Neural progenitor cell (in vitro differentiated cells): ENCODE results near the gene GGTA1. TPM values are rescaled to one million over a fixed set of nuclear protein-coding genes. Genes with fewer than 3 reads are reported as not detected.

ENCODE experiments used
- DNase-seq: peaks from one replicate; pipeline ENCODE4 v3.0.0-alpha.2; 2016; ENCODE audit warnings: low spot score
- H2AFZ ChIP-seq: fragments of 200-600 bp; sonication (generic); replicated peaks from 2 replicates; pipeline ENCODE4 v1.6.1; 2016; ENCODE audit warnings: antibody characterized with exemption
- H3F3A ChIP-seq: fragments of 200-600 bp; sonication (generic); 2 replicates; pipeline ENCODE4 v1.6.1; 2016; ENCODE audit warnings: antibody characterized with exemption, low read depth
- H3K27ac ChIP-seq: fragments of 200-600 bp; sonication (generic); 2 replicates; pipeline ENCODE4 v1.5.1; 2016; ENCODE audit warnings: mild to moderate bottlenecking
- H3K27me3 ChIP-seq: fragments of 200-600 bp; sonication (generic); 2 replicates; pipeline ENCODE4 v1.6.1; 2016; ENCODE audit warnings: mild to moderate bottlenecking, moderate library complexity
- H3K36me3 ChIP-seq: fragments of 200-600 bp; sonication (generic); 2 replicates; pipeline ENCODE4 v1.5.1; 2016
- H3K4me1 ChIP-seq: fragments of 200-600 bp; sonication (generic); 2 replicates; pipeline ENCODE4 v1.6.1; 2016; ENCODE audit warnings: mixed run types
- H3K4me2 ChIP-seq: fragments of 200-600 bp; sonication (generic); 2 replicates; pipeline ENCODE4 v1.6.1; 2016
- H3K4me3 ChIP-seq: fragments of 200-600 bp; sonication (generic); 2 replicates; pipeline ENCODE4 v1.5.1; 2016
- H3K79me2 ChIP-seq: fragments of 200-600 bp; sonication (generic); 2 replicates; pipeline ENCODE4 v1.6.1; 2016; ENCODE audit warnings: low read depth
- H3K9ac ChIP-seq: fragments of 200-600 bp; sonication (generic); 2 replicates; pipeline ENCODE4 v1.6.1; 2016
- H3K9me3 ChIP-seq: fragments of 200-600 bp; sonication (generic); 2 replicates; pipeline ENCODE4 v1.5.1; 2016; ENCODE audit warnings: low read depth
- H4K20me1 ChIP-seq: fragments of 200-600 bp; sonication (generic); 2 replicates; pipeline ENCODE4 v1.6.1; 2016; ENCODE audit warnings: low read depth
- H3K27ac Mint-ChIP-seq: 3 replicates; pipeline ENCODE4 v1.8.0; 2021; ENCODE audit warnings: mixed read lengths
- H3K27me3 Mint-ChIP-seq: 2 replicates; pipeline ENCODE4 v1.8.0; 2022; ENCODE audit warnings: low read depth, mild to moderate bottlenecking, inconsistent platforms, moderate library complexity, mixed read lengths; ENCODE audit not compliant: insufficient read depth
- H3K36me3 Mint-ChIP-seq: 3 replicates; pipeline ENCODE4 v1.8.0; 2021; ENCODE audit warnings: mixed read lengths
- H3K4me1 Mint-ChIP-seq: 3 replicates; pipeline ENCODE4 v1.8.0; 2021; ENCODE audit warnings: mixed read lengths
- H3K4me3 Mint-ChIP-seq: 3 replicates; pipeline ENCODE4 v1.8.0; 2021; ENCODE audit warnings: mild to moderate bottlenecking, moderate library complexity, mixed read lengths
- H3K9me3 Mint-ChIP-seq: 3 replicates; pipeline ENCODE4 v1.8.0; 2020; ENCODE audit warnings: mixed read lengths
- EZH2 ChIP-seq: fragments of 200-600 bp; sonication (generic); IDR thresholded peaks from 2 replicates; pipeline ENCODE4 v1.6.1; 2017; ENCODE audit warnings: antibody characterized with exemption, mild to moderate bottlenecking, moderate library complexity
- EZH2phosphoT487 ChIP-seq: fragments of 200-600 bp; sonication (generic); IDR thresholded peaks from 2 replicates; pipeline ENCODE4 v1.6.1; 2017; ENCODE audit warnings: antibody characterized with exemption
- total RNA-seq: library from RNA; depleted of rRNA; stranded (reverse); fragments of >200 nt; gene quantifications from 2 replicates; pipeline ENCODE4 v1.2.3, GENCODE V29; 2015; ENCODE audit warnings: low replicate concordance
- TF ChIP-seq, protein P1 (sequence below): fragments of 200-600 bp; sonication (generic); IDR thresholded peaks from 2 replicates; pipeline ENCODE4 v1.5.1; 2017; ENCODE audit warnings: antibody characterized with exemption, mild to moderate bottlenecking

GGTA1 gene
- total RNA-seq, 1 donor from 2014 or later, result not detected

DNA sequence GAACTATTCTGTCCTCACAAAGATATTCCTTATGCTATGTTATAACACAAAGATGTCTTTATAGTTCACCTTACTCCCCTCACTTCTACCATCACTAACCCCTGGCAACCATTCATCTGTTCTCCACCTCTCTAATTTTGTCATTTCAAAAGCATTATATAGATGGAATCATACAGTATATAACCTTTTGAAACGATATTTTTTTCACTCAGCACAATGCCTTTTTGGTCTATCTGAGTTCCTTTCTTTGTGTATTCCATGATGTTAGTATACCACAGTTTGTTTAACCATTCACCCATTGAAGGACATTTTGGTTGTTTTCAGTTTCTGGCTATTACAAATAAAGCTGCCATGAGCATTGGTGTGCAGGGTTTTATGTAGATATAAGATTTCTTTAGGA lies 93.7 kb downstream of the GGTA1 start:
- H3K9ac ChIP-seq, result no peak overlapping the region
- Mint-ChIP-seq H3K4me1 (no peaks in the 10 kb centered on the region), H3K36me3 (no peaks in the 10 kb centered on the region), H3K9me3 (peaks cover 4% of the 10 kb centered on the region), H3K27me3 (no peaks in the 10 kb centered on the region), H3K4me3 (no peak overlapping the region), H3K27ac (no peak overlapping the region)
- no peak for DNase-seq
- H4K20me1 ChIP-seq, result no peaks in the 10 kb centered on the region
- H3K27ac ChIP-seq, result no peak overlapping the region
- H3K9me3 ChIP-seq, result no peaks in the 10 kb centered on the region
- H3K4me2 ChIP-seq, result no peak overlapping the region
- no peak overlapping the region for H3K4me3 ChIP-seq
- H3K27me3 ChIP-seq, result no peaks in the 10 kb centered on the region
- peaks cover 11% of the 10 kb centered on the region for H3K4me1 ChIP-seq
- H3K79me2 ChIP-seq, result no peaks in the 10 kb centered on the region
- H3K36me3 ChIP-seq, result no peaks in the 10 kb centered on the region
- H2AFZ ChIP-seq, result no peak overlapping the region
- TF ChIP-seq EZH2phosphoT487 (no peak), EZH2 (no peak)
- TF ChIP-seq, protein P1, sequence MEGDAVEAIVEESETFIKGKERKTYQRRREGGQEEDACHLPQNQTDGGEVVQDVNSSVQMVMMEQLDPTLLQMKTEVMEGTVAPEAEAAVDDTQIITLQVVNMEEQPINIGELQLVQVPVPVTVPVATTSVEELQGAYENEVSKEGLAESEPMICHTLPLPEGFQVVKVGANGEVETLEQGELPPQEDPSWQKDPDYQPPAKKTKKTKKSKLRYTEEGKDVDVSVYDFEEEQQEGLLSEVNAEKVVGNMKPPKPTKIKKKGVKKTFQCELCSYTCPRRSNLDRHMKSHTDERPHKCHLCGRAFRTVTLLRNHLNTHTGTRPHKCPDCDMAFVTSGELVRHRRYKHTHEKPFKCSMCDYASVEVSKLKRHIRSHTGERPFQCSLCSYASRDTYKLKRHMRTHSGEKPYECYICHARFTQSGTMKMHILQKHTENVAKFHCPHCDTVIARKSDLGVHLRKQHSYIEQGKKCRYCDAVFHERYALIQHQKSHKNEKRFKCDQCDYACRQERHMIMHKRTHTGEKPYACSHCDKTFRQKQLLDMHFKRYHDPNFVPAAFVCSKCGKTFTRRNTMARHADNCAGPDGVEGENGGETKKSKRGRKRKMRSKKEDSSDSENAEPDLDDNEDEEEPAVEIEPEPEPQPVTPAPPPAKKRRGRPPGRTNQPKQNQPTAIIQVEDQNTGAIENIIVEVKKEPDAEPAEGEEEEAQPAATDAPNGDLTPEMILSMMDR, result no peak
- H3F3A ChIP-seq, result peaks cover 7% of the 10 kb centered on the region

Other genes starting within 250 kb of the GGTA1 start
- 72.1 and 114 TPM in 2 replicates for gene GSN, start 231.7 kb downstream of the GGTA1 start, total RNA-seq
- gene STOM, start 129.6 kb downstream of the GGTA1 start, total RNA-seq, result 61.5 and 99.4 TPM in 2 replicates
- gene DAB2IP, start 151.8 kb upstream of the GGTA1 start, total RNA-seq, result 24.3 and 41.7 TPM in 2 replicates